Measurements from ENCODE around the gene MRPS34. TPM values are rescaled to one million over a fixed set of nuclear protein-coding genes. Genes with fewer than 3 reads are reported as not detected.

Gene MRPS34
- total and polyA plus RNA-seq, 4 donors: 40.1 to 110 (median 100) TPM

GRCh38 chr16:1790261-1790610 lies 17.3 kb upstream of the MRPS34 start:
- TF ChIP-seq CTCF (IDR thresholded peaks at IDR 0.05; ENCODE audit: control extremely low read depth, extremely low read depth): no peak
- no peaks in the 10 kb centered on the region for H3K27me3 ChIP-seq (ENCODE audit: control insufficient read depth in 3 of 3, insufficient read depth in 3 of 3, low read length in 2 of 3)
- H3K4me1 ChIP-seq (ENCODE audit: control insufficient read depth in 5 of 5, insufficient read depth in 5 of 5, low read length in 5 of 5): peaks cover 0 to 9% (median 0%) of the 10 kb centered on the region in 5 donors
- ATAC-seq (ENCODE audit: insufficient read depth, low FRiP score) (no peak), DNase-seq (no peak)
- H3K9me3 ChIP-seq (ENCODE audit: control insufficient read depth in 4 of 4, insufficient read depth in 3 of 4, low read length in 3 of 4): peaks cover 0 to 3% (median 0%) of the 10 kb centered on the region in 4 donors
- H3K9ac ChIP-seq (ENCODE audit: insufficient read depth in 1 of 2, low read length in 2 of 2): no peak overlapping the region
- H3K27ac ChIP-seq (ENCODE audit: low read depth in 1 of 2, low read length in 1 of 2): no peak overlapping the region
- 94 to 97% methylated on average over 15 of the region's 15 CpGs for WGBS, 2 donors
- no peak overlapping the region for H3K4me3 ChIP-seq
- H3K36me3 ChIP-seq (ENCODE audit: control insufficient read depth in 4 of 4, insufficient read depth in 4 of 4, low read length in 4 of 4): peaks cover 0 to 62% (median 0%) of the 10 kb centered on the region in 4 donors

- TF ChIP-seq CTCF (IDR thresholded peaks at IDR 0.05; ENCODE audit: control extremely low read depth, extremely low read depth): no peak
- DNase-seq (no peak), ATAC-seq (ENCODE audit: insufficient read depth, low FRiP score) (no peak)
- Histone ChIP-seq H3K4me1 (ENCODE audit: control insufficient read depth in 5 of 5, insufficient read depth in 5 of 5, low read length in 5 of 5) (peaks cover 0 to 3% (median 0%) of the 10 kb centered on the region in 5 donors), H3K27me3 (ENCODE audit: control insufficient read depth in 3 of 3, insufficient read depth in 3 of 3, low read length in 2 of 3) (no peaks in the 10 kb centered on the region), H3K36me3 (ENCODE audit: control insufficient read depth in 4 of 4, insufficient read depth in 4 of 4, low read length in 4 of 4) (peaks cover 0 to 62% (median 0%) of the 10 kb centered on the region in 4 donors), H3K4me3 (no peak overlapping the region), H3K27ac (ENCODE audit: low read depth in 1 of 2, low read length in 1 of 2) (no peak overlapping the region), H3K9me3 (ENCODE audit: control insufficient read depth in 4 of 4, insufficient read depth in 3 of 4, low read length in 3 of 4) (peaks cover 0 to 3% (median 0%) of the 10 kb centered on the region in 4 donors), H3K9ac (ENCODE audit: insufficient read depth in 1 of 2, low read length in 2 of 2) (no peak overlapping the region)
- WGBS, 2 donors: 90 to 91% methylated on average over 16 to 25 of the region's 25 CpGs
Observed at GRCh38 chr16:1789643-1790045, 16.7 kb upstream of the MRPS34 start.

- Histone ChIP-seq H3K27me3 (ENCODE audit: control insufficient read depth in 3 of 3, insufficient read depth in 3 of 3, low read length in 2 of 3) (no peaks in the 10 kb centered on the region), H3K36me3 (ENCODE audit: control insufficient read depth in 4 of 4, insufficient read depth in 4 of 4, low read length in 4 of 4) (peaks cover 0 to 62% (median 0%) of the 10 kb centered on the region in 4 donors), H3K9ac (ENCODE audit: insufficient read depth in 1 of 2, low read length in 2 of 2) (no peak overlapping the region), H3K27ac (ENCODE audit: low read depth in 1 of 2, low read length in 1 of 2) (no peak overlapping the region), H3K4me3 (no peak overlapping the region), H3K9me3 (ENCODE audit: control insufficient read depth in 4 of 4, insufficient read depth in 3 of 4, low read length in 3 of 4) (peaks cover 0 to 3% (median 0%) of the 10 kb centered on the region in 4 donors), H3K4me1 (ENCODE audit: control insufficient read depth in 5 of 5, insufficient read depth in 5 of 5, low read length in 5 of 5) (peaks cover 0 to 5% (median 3%) of the 10 kb centered on the region in 5 donors)
- WGBS, 2 donors: 76 to 80% methylated on average over 19 of the region's 19 CpGs
- TF ChIP-seq CTCF (IDR thresholded peaks at IDR 0.05; ENCODE audit: control extremely low read depth, extremely low read depth): no peak
- ATAC-seq (ENCODE audit: insufficient read depth, low FRiP score): no peak
- no peak for DNase-seq
Observed at GRCh38 chr16:1788708-1789100, 15.8 kb upstream of the MRPS34 start.

Measured in lung (tissue), 12 donors.